DMS53 (cell line): Measurements from ENCODE around the gene CFAP45.

ENCODE experiments used
- DNase-seq: peaks from one replicate; lab custom pipeline; 2025; lab: John Stamatoyannopoulos, UW

CFAP45 gene

DNA sequence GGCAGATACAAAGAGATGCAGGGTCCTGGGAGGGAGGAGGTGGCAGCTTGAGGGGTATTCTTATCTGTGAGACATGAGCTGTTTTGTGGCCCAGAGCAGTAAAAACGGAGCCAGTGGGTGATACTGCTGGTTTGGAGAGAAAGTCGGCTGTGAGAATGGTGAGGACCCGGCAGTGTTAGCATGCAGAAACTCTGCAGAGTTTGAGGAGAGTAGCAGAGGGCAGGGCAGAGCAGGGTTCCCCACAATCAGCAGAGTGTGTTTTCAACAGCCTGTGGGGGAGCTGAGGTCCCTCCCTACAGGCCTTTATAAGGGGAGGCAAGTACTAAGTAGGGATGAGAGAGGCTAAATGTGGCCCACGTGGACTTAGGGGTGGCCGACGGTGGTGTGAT lies 72.9 kb downstream of the CFAP45 start:
- DNase-seq: no peak

GRCh38 chr1:159826441-159827101 lies 73.4 kb downstream of the CFAP45 start, which contains the start of gene SLAMF8:
SLAMF8 (plus strand) TSS chr1:159826873; CDS start chr1:159826899, 26 bp downstream.
- no peak for DNase-seq

GRCh38 chr1:159825564-159825963 lies 74.4 kb downstream of the CFAP45 start:
- DNase-seq: no peak

DNA sequence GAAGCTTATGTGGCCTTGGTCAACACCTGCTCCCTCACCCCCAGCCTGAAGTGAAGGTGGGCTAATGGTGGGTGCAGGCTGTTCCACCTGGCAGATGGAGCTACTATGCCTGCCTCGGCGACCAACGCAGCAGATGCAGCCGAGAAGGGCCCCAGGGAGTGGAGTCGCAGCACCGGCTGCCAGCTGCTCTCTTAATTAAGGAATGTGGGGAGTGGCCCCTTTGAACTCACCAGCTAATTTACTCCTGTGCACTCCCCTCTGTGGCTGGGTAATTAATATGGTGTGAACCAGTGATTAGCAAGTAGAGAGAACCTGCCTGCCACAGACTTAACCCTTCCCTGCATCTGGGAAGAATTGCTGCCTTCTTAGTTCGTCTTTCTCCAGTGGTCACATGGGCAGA lies 76.6 kb downstream of the CFAP45 start:
- no peak for DNase-seq
